ENCODE data around the gene CENPO. TPM values are rescaled to one million over a fixed set of nuclear protein-coding genes. Genes with fewer than 3 reads are reported as not detected.

CENPO gene
- total RNA-seq, 1 experiment from 2014 or later: 27.9 TPM

- DNase-seq (ENCODE audit: low read depth, low spot score) (no peak), ATAC-seq (no peak)
- ChIA-PET POLR2A (no interaction called here), RAD21 (ENCODE audit: low non-redundant PET in 1 of 2, low total read pairs in 2 of 2, uncharacterized antibody in 2 of 2, unreplicated experiment in 2 of 2) (no interaction called here), CTCF (no interaction called here)
- H3K79me2 ChIP-seq (ENCODE audit: insufficient read depth, low read length): no peaks in the 10 kb centered on the region; the same call in 1 of the 2 replicates
- H3K9me3 ChIP-seq (ENCODE audit: control insufficient read depth in 1 of 2, insufficient read depth in 1 of 2, low read depth in 1 of 2, low read length in 2 of 2): no peaks in the 10 kb centered on the region
- no peaks in the 10 kb centered on the region for H3K4me1 ChIP-seq (ENCODE audit: control insufficient read depth in 1 of 2, insufficient read depth in 2 of 2, low read length in 2 of 2)
- intact Hi-C loops (cut with micrococcal nuclease): no loop called here
- H3K27ac ChIP-seq (ENCODE audit: low read depth, low read length): no peak overlapping the region
- H3K9ac ChIP-seq (ENCODE audit: low read length): no peak overlapping the region
- TF ChIP-seq SP1 (IDR thresholded peaks at IDR 0.05; ENCODE audit: low read depth): no peak
- no peak for TF ChIP-seq ZBTB33 (IDR thresholded peaks at IDR 0.05; ENCODE audit: extremely low read depth, insufficient replicate concordance, low read length)
- TF ChIP-seq, protein P1, sequence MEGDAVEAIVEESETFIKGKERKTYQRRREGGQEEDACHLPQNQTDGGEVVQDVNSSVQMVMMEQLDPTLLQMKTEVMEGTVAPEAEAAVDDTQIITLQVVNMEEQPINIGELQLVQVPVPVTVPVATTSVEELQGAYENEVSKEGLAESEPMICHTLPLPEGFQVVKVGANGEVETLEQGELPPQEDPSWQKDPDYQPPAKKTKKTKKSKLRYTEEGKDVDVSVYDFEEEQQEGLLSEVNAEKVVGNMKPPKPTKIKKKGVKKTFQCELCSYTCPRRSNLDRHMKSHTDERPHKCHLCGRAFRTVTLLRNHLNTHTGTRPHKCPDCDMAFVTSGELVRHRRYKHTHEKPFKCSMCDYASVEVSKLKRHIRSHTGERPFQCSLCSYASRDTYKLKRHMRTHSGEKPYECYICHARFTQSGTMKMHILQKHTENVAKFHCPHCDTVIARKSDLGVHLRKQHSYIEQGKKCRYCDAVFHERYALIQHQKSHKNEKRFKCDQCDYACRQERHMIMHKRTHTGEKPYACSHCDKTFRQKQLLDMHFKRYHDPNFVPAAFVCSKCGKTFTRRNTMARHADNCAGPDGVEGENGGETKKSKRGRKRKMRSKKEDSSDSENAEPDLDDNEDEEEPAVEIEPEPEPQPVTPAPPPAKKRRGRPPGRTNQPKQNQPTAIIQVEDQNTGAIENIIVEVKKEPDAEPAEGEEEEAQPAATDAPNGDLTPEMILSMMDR (IDR thresholded peaks at IDR 0.05 in 2 of 3, conservative IDR thresholded peaks at IDR 0.05 in 1 of 3; ENCODE audit: borderline replicate concordance in 1 of 3, insufficient read depth in 1 of 3, low read depth in 2 of 3, low read length in 2 of 3): no peak
- TF ChIP-seq CEBPB (IDR thresholded peaks at IDR 0.05; ENCODE audit: low read depth): no peak
- TF ChIP-seq ZFX (IDR thresholded peaks at IDR 0.05): no peak
- no peak for TF ChIP-seq POLR2AphosphoS5 (IDR thresholded peaks at IDR 0.05; ENCODE audit: low read depth, low read length)
- no peaks in the 10 kb centered on the region for H4K20me1 ChIP-seq (ENCODE audit: insufficient read depth)
- H2AFZ ChIP-seq (ENCODE audit: low read depth, low read length, poor library complexity, severe bottlenecking): no peak overlapping the region
- no peaks in the 10 kb centered on the region for H3K27me3 ChIP-seq (ENCODE audit: insufficient read depth, low read length)
- peaks cover 0 to 7% of the 10 kb centered on the region in 2 experiments; a peak in 1 of 4 replicates for H3K36me3 ChIP-seq (ENCODE audit: control insufficient read depth in 1 of 2, insufficient read depth in 2 of 2, low read length in 2 of 2)
- no TSS peak for BruUV-seq (replicated peaks)
- no peak overlapping the region for H3K4me2 ChIP-seq (ENCODE audit: low read length)
- H3K4me3 ChIP-seq (replicated peaks in 1 of 2; ENCODE audit: low read depth in 1 of 2, low read length in 2 of 2): no peak overlapping the region
- H3K9me2 ChIP-seq (ENCODE audit: insufficient read depth): no peaks in the 10 kb centered on the region
Observed at GRCh38 chr2:24855726-24856125, 62.5 kb downstream of the CENPO start.
